Skeletal muscle tissue (tissue), 4 donors: Measurements from ENCODE around the gene B3GAT1. TPM values are rescaled to one million over a fixed set of nuclear protein-coding genes. Genes with fewer than 3 reads are reported as not detected.

Experiments
- H3K27ac ChIP-seq: one replicate; pipeline ENCODE4 v1.7.0; 2013; ENCODE audit warnings: mild to moderate bottlenecking, low read depth, low read length, inconsistent platforms
- H3K27me3 ChIP-seq, 3 donors: one replicate each; pipeline ENCODE4 v1.7.0; 2013; ENCODE audit warnings: low read length in 3 of 3; ENCODE audit not compliant: control insufficient read depth in 3 of 3, insufficient read depth in 3 of 3
- H3K36me3 ChIP-seq, 3 donors: one replicate each; pipeline ENCODE4 v1.7.0; 2013; ENCODE audit warnings: low read length in 3 of 3; ENCODE audit not compliant: control insufficient read depth in 3 of 3, insufficient read depth in 3 of 3
- H3K4me1 ChIP-seq, 3 donors: one replicate each; pipeline ENCODE4 v1.7.0; 2013; ENCODE audit warnings: low read length in 3 of 3, mild to moderate bottlenecking in 3 of 3; ENCODE audit not compliant: control insufficient read depth in 3 of 3, insufficient read depth in 3 of 3
- H3K4me3 ChIP-seq, 3 donors: one replicate each; pipeline ENCODE4 v1.7.0; 2013; ENCODE audit warnings: low read length in 3 of 3
- H3K9ac ChIP-seq, 3 donors: one replicate each; pipeline ENCODE4 v1.7.0; 2013; ENCODE audit warnings: low read length in 3 of 3, mild to moderate bottlenecking in 3 of 3, moderate library complexity in 2 of 3, low read depth in 1 of 3
- H3K9me3 ChIP-seq, 3 donors: one replicate each; pipeline ENCODE4 v1.7.0; 2013; ENCODE audit warnings: low read length in 3 of 3; ENCODE audit not compliant: control insufficient read depth in 3 of 3
- total RNA-seq: library from RNA; depleted of rRNA; stranded (reverse); fragments of >200 nt; gene quantifications from one replicate; pipeline ENCODE4 v1.2.3, GENCODE V29; 2014
- donor health status: Osteomylitis.

B3GAT1 gene
- total RNA-seq, 1 donor from 2014 or later, result under 0.01 TPM

DNA sequence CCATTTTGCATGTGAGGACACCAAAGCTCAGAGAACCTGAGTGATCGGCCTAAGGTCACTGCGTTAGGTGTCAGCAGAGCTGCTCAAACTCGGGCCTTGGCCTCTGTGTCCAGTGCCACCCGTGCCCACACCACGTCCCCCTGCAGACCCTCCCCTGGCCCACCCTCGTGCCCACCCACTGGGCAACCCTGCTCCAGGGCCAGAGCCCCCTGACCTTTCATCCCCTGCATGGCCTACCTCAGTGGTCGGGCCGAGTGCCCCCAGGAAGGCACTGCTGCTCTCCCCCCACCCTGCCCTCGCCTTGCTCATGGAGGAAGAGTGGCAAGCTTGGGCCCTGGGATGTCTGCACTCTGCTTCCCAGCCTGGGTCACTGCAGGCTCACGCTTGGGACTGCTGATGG is 17.7 kb downstream of the B3GAT1 start:
- Histone ChIP-seq H3K4me1 (no peaks in the 10 kb centered on the region), H3K27ac (no peak overlapping the region), H3K4me3 (no peak overlapping the region), H3K36me3 (no peaks in the 10 kb centered on the region), H3K9ac (no peak overlapping the region), H3K9me3 (no peaks in the 10 kb centered on the region), H3K27me3 (peaks cover 3 to 35% (median 32%) of the 10 kb centered on the region in 3 donors)

DNA sequence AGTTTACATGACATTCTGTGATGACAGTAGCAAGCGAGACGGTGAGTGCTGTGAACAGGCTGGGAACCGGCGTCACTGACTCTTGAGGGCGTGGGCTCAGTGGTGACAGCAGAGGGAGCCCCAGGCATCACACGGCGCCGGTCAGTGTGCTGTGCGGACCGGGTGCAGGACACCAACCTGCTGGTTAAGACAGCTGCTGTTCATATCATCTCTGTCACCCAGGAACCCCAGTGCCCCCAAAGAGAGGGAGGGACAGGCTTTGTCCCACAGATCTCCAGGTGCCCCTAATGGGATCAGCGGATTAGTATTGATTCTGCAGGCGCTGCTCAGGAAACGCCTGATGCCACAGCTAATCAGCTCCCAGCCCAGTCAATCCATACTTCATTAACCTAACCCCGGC is 18.4 kb downstream of the B3GAT1 start:
- Histone ChIP-seq H3K9me3 (no peaks in the 10 kb centered on the region), H3K27me3 (peaks cover 0 to 30% (median 29%) of the 10 kb centered on the region in 3 donors), H3K27ac (no peak overlapping the region), H3K4me3 (no peak overlapping the region), H3K4me1 (no peaks in the 10 kb centered on the region), H3K36me3 (no peaks in the 10 kb centered on the region), H3K9ac (no peak overlapping the region)

DNA sequence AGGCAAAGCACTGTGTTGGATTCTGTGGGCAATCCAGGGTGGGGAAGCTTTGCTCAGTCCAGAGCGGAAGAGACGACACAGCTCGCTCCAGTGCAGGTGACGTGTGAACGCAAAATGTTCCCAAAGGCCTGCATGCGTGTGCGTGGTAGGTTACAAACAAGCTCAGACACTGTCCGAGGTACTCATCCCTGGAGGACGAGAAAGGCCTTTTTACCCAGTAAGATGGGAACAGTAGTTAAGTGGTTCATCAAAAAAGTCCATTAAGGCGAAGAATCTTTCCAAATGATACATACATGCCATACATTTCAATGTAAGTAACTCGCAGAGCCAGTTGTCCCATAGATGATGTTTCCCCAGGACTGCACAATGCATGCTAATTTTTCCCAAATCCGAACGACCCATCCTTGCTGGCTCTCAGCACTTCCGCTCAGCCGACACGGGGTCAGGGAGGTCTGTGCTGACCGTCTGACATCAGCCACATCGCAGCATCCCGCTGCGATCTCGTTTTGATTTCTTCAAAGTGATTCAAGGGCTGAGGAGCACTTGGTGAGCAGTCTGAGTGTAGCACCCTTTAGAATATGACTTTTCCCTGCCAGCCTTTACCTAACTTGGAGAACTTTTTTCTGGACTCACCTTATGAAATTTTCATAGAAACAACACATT is 19.0 kb downstream of the B3GAT1 start:
- Histone ChIP-seq H3K4me3 (no peak overlapping the region), H3K36me3 (no peaks in the 10 kb centered on the region), H3K27ac (no peak overlapping the region), H3K27me3 (peaks cover 0 to 27% (median 25%) of the 10 kb centered on the region in 3 donors), H3K9me3 (no peaks in the 10 kb centered on the region), H3K4me1 (no peaks in the 10 kb centered on the region), H3K9ac (no peak overlapping the region)

DNA sequence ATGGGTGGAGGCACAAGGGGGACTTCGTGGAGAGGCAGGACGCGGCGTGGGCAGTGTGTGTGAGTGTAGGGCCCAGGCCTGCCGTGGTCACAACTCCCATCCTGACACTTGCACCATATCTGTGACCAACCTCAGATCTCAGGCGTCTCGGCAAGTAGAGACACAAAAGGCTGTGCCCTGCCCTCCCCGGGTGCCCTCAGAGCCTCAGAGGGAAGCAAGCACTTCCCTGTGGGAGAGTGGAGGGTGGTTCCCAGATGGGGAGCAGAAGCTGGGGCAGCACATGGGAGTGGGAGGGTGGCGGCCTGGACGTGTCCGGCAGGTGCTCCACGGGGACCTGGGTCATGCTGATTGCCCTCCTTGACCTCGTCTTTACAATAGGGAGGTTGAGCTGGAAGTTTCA is 20.4 kb downstream of the B3GAT1 start:
- H3K27ac ChIP-seq, result no peak overlapping the region
- no peaks in the 10 kb centered on the region for H3K4me1 ChIP-seq
- H3K27me3 ChIP-seq, result peaks cover 0 to 25% (median 18%) of the 10 kb centered on the region in 3 donors
- H3K9ac ChIP-seq, result no peak overlapping the region
- no peaks in the 10 kb centered on the region for H3K9me3 ChIP-seq
- no peaks in the 10 kb centered on the region for H3K36me3 ChIP-seq
- no peak overlapping the region for H3K4me3 ChIP-seq

DNA sequence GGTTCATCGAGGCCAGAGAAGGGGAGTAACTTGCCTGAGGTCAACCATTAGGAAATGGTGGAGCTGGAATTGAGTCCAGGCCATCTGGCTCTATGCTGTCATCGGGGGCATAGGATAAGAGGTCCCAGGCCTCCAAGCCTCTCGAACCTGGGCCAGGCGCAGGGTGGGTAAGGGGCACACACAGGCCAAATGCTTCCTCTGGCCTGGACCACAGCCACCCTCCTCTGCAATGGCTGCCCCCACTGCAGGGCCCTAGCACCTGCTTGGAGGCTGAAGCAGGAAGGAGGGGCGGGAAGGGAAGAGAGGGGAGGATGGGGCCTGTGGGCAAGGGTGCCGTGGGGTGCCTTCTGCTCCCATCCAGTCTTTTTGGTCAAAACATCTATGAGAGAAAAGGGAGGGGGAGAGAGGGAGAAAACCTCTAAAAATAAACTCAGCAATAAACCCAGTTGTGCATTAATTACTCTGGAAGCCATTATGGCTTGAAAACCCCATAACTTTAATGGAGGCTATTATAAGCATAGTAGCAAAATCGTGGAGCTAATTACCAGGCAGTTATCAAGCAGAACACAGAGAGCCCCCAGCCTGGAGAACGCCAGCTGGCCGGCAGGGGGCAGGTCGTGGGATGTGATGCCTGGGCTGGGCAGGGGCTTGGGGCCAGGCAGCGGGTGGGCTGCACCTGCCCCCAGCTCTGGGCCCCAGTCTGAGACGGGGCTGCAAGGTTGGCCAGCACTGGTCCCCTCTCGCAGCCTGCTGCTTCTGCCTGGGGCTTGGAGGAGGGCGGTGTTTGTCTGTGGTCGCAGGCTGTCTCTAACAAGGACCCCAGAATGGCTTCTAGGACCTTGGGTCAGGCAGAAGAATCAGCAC is 21.1 kb downstream of the B3GAT1 start:
- Histone ChIP-seq H3K4me3 (no peak overlapping the region), H3K9ac (no peak overlapping the region), H3K4me1 (peaks cover 0 to 6% (median 4%) of the 10 kb centered on the region in 3 donors), H3K27ac (no peak overlapping the region), H3K36me3 (no peaks in the 10 kb centered on the region), H3K27me3 (peaks cover 0 to 19% (median 14%) of the 10 kb centered on the region in 3 donors), H3K9me3 (no peaks in the 10 kb centered on the region)

DNA sequence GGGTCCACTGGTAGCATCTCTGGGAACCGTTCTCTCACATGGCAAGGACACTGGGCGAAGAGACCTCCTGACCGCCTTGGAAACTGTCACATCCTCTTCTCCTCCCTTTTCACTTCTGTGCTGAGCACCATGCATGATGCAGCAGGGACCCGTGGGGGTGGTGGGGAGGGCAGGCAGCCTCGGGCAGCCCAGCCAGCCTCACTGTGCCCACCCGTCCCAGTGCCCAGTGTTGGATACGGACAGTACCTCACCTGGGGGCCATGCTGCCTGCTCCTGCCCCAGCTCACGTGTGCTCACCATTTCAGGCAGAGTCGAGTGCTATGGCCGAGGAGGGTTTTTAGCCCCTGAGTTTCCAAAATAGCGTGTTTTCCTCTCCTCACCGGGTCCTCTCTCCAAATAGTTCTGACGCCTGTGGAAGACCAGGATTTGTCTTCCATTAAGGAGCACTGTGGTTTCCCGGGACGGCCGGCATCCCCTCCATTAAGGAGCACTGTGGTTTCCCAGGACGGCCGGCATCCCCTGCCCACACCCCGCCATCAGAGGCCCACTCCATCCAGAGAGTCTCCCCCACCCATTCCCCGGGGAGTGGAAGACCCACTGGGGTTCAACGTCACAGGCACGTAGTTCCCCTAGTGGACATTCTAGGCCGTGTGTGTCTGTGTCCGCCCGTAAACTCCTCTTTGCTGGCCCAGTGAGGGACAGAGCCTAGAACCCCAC is 22.4 kb downstream of the B3GAT1 start:
- no peaks in the 10 kb centered on the region for H3K9me3 ChIP-seq
- H3K9ac ChIP-seq, result no peak overlapping the region
- no peak overlapping the region for H3K27ac ChIP-seq
- H3K27me3 ChIP-seq, result peaks cover 0 to 19% (median 14%) of the 10 kb centered on the region in 3 donors
- H3K4me1 ChIP-seq, result peaks cover 0 to 14% (median 11%) of the 10 kb centered on the region in 3 donors
- no peaks in the 10 kb centered on the region for H3K36me3 ChIP-seq
- no peak overlapping the region for H3K4me3 ChIP-seq

DNA sequence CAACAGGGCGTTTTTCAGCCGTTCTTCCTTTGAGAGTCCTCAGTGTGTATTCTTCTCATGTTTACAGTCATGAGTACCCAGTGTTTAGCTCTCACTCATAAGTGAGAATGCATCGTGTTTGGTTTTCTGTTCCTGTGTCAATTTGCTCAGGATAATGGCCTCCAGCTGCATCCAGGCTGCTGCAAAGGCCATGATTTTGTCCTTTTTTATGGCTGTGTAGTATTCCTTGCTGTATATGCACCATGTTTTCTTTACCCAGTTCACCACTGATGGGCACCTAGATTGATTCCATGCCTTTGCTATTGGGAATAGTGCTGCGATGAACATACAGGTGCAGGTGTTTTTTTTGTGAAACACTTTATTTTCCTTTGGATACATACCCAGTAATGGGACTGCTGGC is 23.5 kb downstream of the B3GAT1 start:
- Histone ChIP-seq H3K9ac (no peak overlapping the region), H3K4me3 (no peak overlapping the region), H3K27ac (no peak overlapping the region), H3K9me3 (no peaks in the 10 kb centered on the region), H3K36me3 (no peaks in the 10 kb centered on the region), H3K27me3 (peaks cover 0 to 19% (median 14%) of the 10 kb centered on the region in 3 donors), H3K4me1 (peaks cover 0 to 14% (median 11%) of the 10 kb centered on the region in 3 donors)

DNA sequence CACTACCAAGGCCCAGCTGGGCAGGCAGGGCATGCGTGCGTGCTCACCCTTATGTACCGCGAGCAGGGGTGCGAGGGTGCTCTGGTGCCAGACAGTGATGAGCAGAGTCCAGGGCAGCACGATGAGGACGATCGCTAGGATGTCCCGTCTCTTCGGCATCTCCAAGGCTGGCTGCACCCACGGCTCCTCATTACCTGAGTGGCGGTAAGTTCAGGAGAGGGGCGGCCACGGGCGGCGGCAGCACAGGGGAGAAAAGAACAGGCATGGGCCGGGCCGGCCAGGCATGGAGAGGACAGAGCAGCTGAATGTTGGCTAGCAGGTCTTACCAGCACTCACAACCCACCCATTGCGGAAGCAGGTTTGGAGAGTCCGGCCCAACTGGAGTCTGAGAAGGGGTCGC is 24.5 kb downstream of the B3GAT1 start:
- peaks cover 0 to 19% (median 14%) of the 10 kb centered on the region in 3 donors for H3K27me3 ChIP-seq
- no peak overlapping the region for H3K4me3 ChIP-seq

DNA sequence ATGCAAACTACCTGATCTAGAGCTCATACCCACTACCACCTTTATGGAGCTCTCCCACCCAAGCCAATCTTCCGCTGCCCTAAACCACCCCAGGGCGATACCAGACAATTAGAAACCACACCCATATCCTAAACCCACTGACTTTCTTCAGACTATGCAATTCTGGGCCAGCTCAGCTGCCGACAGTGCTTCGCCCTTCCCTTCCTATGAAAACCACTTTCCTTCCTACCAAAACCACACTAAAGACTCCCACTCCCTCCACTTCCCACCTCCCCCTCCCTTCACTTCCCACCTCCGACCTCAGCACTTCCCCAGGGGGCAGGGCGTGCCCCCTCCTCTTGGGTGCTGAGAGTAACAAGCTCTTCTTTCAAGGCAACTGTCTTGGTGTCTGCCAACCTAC is 25.1 kb downstream of the B3GAT1 start:
- Histone ChIP-seq H3K9ac (no peak overlapping the region), H3K27me3 (peaks cover 0 to 19% (median 14%) of the 10 kb centered on the region in 3 donors), H3K9me3 (no peaks in the 10 kb centered on the region), H3K4me1 (peaks cover 0 to 14% (median 11%) of the 10 kb centered on the region in 3 donors), H3K4me3 (no peak overlapping the region), H3K36me3 (no peaks in the 10 kb centered on the region), H3K27ac (no peak overlapping the region)

More for the DNA sequence above, 24.5 kb downstream of the B3GAT1 start:
- Histone ChIP-seq H3K9me3 (no peaks in the 10 kb centered on the region), H3K4me1 (peaks cover 0 to 14% (median 11%) of the 10 kb centered on the region in 3 donors), H3K9ac (no peak overlapping the region), H3K27ac (no peak overlapping the region), H3K36me3 (no peaks in the 10 kb centered on the region)
